A673 (cell line): ENCODE data around the gene CTNNA2.

Experiments used
- EZH2 ChIP-seq: fragments of 200-600 bp; sonication (generic); IDR thresholded peaks from 2 replicates; pipeline ENCODE4 v1.6.1; 2017; ENCODE audit warnings: borderline replicate concordance, low read depth, mild to moderate bottlenecking, mixed read lengths, antibody characterized with exemption, low read length; ENCODE audit not compliant: poor library complexity, severe bottlenecking
- TF ChIP-seq, protein P1 (sequence below): fragments of 300-800, 200-600 bp; sonication (generic); conservative IDR thresholded peaks from 2 replicates; pipeline ENCODE4 v1.5.1; 2017; ENCODE audit warnings: low read depth, mild to moderate bottlenecking, antibody characterized with exemption, low read length, moderate library complexity, mixed read lengths

DNA sequence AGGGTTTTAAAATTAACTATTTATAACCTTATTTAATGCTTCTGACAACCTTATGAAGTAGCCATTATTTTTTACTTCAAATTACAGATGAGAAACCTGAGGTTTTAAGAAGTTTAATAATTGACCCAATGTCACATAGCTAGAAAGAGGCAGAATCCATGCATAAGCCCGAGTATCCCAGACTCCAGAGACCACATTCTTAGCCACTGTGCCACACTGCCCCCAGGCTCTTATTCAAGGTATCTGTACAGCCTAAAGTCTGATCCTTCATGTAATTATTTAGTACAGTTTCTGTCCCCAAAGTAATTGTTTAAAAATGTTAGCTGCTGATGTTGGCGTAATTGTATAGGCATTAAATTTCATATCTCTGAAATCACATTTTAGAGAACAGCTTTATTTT, 916.4 kb downstream of the CTNNA2 start:
- TF ChIP-seq, protein P1, sequence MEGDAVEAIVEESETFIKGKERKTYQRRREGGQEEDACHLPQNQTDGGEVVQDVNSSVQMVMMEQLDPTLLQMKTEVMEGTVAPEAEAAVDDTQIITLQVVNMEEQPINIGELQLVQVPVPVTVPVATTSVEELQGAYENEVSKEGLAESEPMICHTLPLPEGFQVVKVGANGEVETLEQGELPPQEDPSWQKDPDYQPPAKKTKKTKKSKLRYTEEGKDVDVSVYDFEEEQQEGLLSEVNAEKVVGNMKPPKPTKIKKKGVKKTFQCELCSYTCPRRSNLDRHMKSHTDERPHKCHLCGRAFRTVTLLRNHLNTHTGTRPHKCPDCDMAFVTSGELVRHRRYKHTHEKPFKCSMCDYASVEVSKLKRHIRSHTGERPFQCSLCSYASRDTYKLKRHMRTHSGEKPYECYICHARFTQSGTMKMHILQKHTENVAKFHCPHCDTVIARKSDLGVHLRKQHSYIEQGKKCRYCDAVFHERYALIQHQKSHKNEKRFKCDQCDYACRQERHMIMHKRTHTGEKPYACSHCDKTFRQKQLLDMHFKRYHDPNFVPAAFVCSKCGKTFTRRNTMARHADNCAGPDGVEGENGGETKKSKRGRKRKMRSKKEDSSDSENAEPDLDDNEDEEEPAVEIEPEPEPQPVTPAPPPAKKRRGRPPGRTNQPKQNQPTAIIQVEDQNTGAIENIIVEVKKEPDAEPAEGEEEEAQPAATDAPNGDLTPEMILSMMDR: no peak
- TF ChIP-seq EZH2: no peak
